GM21447 (cell line): ENCODE data around the gene NINJ2.

Source experiments
- ATAC-seq: cut with Tn5 transposase; IDR thresholded peaks from one replicate; pipeline ENCODE4 v1.9.1; 2021; ENCODE audit not compliant: unreplicated experiment

Gene NINJ2

GRCh38 chr12:674272-674781 is 11.1 kb upstream of the NINJ2 start:
- peak; percentile 83 for ATAC-seq

GRCh38 chr12:673849-674248 is 10.6 kb upstream of the NINJ2 start:
- ATAC-seq = peak; percentile 6

- no peak for ATAC-seq
Measured at GRCh38 chr12:669576-669945, 6.3 kb upstream of the NINJ2 start.

GRCh38 chr12:668090-668481 is 4.8 kb upstream of the NINJ2 start:
- ATAC-seq = no peak

- ATAC-seq = peak; percentile 42
Measured at GRCh38 chr12:666766-667308, 3.6 kb upstream of the NINJ2 start.

GRCh38 chr12:666066-666465 is 2.8 kb upstream of the NINJ2 start:
- no peak for ATAC-seq

- no peak for ATAC-seq
Measured at GRCh38 chr12:664779-665092, 1.5 kb upstream of the NINJ2 start.

- ATAC-seq = no peak
Measured at GRCh38 chr12:664075-664778, 982 bp upstream of the NINJ2 start.

GRCh38 chr12:662566-663292 is 516 bp downstream of the NINJ2 start:
- ATAC-seq = no peak

GRCh38 chr12:661720-662486 is 1.3 kb downstream of the NINJ2 start:
- ATAC-seq = no peak

- peak; percentile 69 for ATAC-seq
Measured at GRCh38 chr12:659090-659683, 4.1 kb downstream of the NINJ2 start.

- ATAC-seq = no peak
Measured at GRCh38 chr12:650983-651382, 12.3 kb downstream of the NINJ2 start.

- no peak for ATAC-seq
Measured at GRCh38 chr12:647385-648085, 15.7 kb downstream of the NINJ2 start.

- ATAC-seq = no peak
Measured at GRCh38 chr12:646442-647384, 16.5 kb downstream of the NINJ2 start.

GRCh38 chr12:645563-646071 is 17.6 kb downstream of the NINJ2 start:
- no peak for ATAC-seq

- no peak for ATAC-seq
Measured at GRCh38 chr12:644818-645552, 18.3 kb downstream of the NINJ2 start.

- ATAC-seq = no peak
Measured at GRCh38 chr12:644303-644639, 19.0 kb downstream of the NINJ2 start.

GRCh38 chr12:643475-644302 is 19.6 kb downstream of the NINJ2 start:
- peak; percentile 6 for ATAC-seq
